Breast epithelium (tissue), 3 donors: Measurements from ENCODE around the gene PTPRN2.
"Not testable (repeated sequence)": the region's sequence is repeated elsewhere in the genome, so short reads cannot be mapped to it uniquely, and the experiment has no call there.

Experiments
- CTCF ChIP-seq, 3 donors: fragments of 450-650 bp; IDR thresholded peaks; one replicate each; pipeline ENCODE4 v1.5.1; 2016 to 2017; ENCODE audit warnings: antibody characterized with exemption in 3 of 3, mild to moderate bottlenecking in 3 of 3, moderate library complexity in 3 of 3
- POLR2AphosphoS5 ChIP-seq, 3 donors: sonication (generic); formaldehyde crosslinking; IDR thresholded peaks; one replicate each; pipeline ENCODE4 v1.6.1; 2017; ENCODE audit warnings: antibody characterized with exemption in 3 of 3

GRCh38 chr7:158626289-158626688 lies 38.7 kb upstream of the PTPRN2 start:
- TF ChIP-seq POLR2AphosphoS5, CTCF (IDR thresholded peaks at IDR 0.05): not testable (repeated sequence)
